ENCODE measurements around the gene SLC18A3. TPM values are rescaled to one million over a fixed set of nuclear protein-coding genes. Genes with fewer than 3 reads are reported as not detected.

SLC18A3 gene
- total and polyA plus RNA-seq, 12 donors: not detected

DNA sequence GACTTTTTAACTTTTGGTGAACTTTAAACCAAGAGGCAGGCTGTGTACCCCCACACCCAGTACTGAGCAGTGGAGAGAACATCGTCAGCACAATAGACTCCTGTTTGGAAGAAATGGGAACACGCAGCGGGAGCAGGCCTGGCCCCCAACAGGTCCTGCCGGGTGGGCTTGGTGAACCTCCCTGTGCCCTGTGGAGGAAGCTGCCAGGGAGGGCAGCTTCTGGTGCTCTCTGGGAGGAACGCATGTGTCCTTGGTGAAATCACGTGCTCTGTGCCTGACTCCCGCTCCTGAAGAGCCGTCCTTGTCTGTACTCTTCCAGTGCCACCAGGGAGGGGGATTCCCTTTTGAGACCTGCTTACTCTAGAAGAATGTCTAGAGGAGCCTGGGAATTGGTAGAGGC is 35.3 kb downstream of the SLC18A3 start:
- Histone ChIP-seq H3K9me3 (no peaks in the 10 kb centered on the region), H3K4me3 (no peak overlapping the region), H3K36me3 (no peaks in the 10 kb centered on the region), H3K4me1 (no peaks in the 10 kb centered on the region), H3K27ac (no peak overlapping the region), H3K27me3 (peaks cover 0 to 73% (median 49%) of the 10 kb centered on the region in 7 donors)
- ATAC-seq (no peak), DNase-seq (no peak)
- intact Hi-C loops (cut with DNase I): no loop called here
- 79 to 87% methylated on average over 8 of the region's 8 CpGs for WGBS, 2 donors
- TF ChIP-seq, protein P1, sequence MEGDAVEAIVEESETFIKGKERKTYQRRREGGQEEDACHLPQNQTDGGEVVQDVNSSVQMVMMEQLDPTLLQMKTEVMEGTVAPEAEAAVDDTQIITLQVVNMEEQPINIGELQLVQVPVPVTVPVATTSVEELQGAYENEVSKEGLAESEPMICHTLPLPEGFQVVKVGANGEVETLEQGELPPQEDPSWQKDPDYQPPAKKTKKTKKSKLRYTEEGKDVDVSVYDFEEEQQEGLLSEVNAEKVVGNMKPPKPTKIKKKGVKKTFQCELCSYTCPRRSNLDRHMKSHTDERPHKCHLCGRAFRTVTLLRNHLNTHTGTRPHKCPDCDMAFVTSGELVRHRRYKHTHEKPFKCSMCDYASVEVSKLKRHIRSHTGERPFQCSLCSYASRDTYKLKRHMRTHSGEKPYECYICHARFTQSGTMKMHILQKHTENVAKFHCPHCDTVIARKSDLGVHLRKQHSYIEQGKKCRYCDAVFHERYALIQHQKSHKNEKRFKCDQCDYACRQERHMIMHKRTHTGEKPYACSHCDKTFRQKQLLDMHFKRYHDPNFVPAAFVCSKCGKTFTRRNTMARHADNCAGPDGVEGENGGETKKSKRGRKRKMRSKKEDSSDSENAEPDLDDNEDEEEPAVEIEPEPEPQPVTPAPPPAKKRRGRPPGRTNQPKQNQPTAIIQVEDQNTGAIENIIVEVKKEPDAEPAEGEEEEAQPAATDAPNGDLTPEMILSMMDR (IDR thresholded peaks at IDR 0.05): no peak

DNA sequence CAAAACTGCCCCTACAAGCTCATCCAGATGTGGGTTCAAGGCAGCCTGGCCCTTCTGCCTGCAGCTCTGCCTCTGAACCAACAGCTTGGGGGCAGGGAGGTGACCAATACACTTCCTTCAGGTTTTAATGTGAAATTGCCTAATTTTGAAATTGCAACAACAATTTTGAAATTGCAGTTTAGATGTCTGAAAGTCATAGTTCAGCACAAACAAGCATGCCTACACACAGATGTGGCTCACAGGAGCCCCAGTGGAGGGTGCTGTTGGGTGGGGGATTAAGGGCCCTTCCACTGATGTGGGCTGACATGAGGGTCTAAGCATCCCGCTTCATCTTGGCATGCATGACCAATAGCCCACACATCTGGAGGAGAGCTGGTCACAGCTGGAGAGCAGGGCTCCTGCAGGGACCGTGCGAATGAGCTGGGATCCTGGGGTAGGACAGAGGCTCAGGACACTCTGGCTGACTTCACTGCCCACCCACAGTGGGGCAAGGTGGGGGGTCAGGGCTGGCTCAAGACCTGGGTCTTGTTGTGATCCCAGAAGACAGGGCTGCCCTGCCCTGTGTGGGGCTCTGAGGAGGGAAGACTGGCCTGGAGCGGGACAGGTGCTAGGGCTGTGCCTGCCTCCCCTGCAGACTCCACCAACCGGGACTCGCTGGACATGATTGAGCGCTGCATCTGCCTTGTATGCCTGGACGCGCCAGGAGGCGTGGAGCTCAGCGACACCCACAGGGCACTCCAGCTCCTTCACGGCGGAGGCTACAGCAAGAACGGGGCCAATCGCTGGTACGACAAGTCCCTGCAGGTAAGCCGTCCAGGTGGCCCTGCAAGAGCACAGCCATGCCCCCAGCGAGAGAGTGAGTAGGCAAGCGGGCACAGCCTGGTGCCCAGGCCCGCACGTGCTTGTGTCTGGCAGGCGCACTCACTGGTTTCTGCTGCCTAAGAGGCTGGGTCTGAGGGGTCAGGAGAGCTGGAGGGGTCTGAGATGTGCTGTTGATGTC is 36.1 kb downstream of the SLC18A3 start:
- TF ChIP-seq, protein P1 (IDR thresholded peaks at IDR 0.05): no peak
- 86% methylated on average over 22 of the region's 22 CpGs for WGBS, 2 donors
- no peak for ATAC-seq
- Histone ChIP-seq H3K36me3 (no peaks in the 10 kb centered on the region), H3K4me1 (no peaks in the 10 kb centered on the region), H3K9me3 (no peaks in the 10 kb centered on the region), H3K4me3 (no peak overlapping the region), H3K27me3 (peaks cover 0 to 73% (median 46%) of the 10 kb centered on the region in 7 donors), H3K27ac (no peak overlapping the region)
- no peak for DNase-seq
- intact Hi-C loops (cut with DNase I): no loop called here

DNA sequence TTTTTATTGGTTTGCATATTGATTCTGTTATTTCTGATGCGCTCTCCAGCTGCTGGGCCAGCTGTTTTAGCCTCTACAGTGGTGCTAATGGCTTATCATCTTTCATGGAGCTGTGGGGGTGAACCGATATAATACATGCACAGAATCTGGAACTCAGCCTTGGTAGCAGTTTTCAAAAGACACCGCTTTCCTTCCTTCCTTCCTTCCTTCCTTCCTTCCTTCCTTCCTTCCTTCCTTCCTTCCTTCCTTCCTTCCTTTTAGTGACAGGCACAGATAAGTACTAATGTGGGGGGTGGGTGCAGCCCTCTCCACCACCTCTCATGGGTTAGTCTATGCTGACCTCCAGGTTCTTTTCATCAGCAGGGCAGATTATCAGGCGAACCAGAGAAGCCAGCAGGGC is 37.4 kb downstream of the SLC18A3 start:
- 70 to 76% methylated on average over 4 of the region's 4 CpGs for whole genome bisulfite sequencing, 2 donors
- H3K4me1 ChIP-seq: no peaks in the 10 kb centered on the region
- H3K27me3 ChIP-seq: peaks cover 0 to 79% (median 41%) of the 10 kb centered on the region in 7 donors
- intact Hi-C loops (cut with DNase I): no loop called here
- no peak for ATAC-seq
- no peak overlapping the region for H3K27ac ChIP-seq
- H3K36me3 ChIP-seq: no peaks in the 10 kb centered on the region
- no peaks in the 10 kb centered on the region for H3K9me3 ChIP-seq
- no peak for DNase-seq
- TF ChIP-seq, protein P1 (IDR thresholded peaks at IDR 0.05): no peak
- no peak overlapping the region for H3K4me3 ChIP-seq

DNA sequence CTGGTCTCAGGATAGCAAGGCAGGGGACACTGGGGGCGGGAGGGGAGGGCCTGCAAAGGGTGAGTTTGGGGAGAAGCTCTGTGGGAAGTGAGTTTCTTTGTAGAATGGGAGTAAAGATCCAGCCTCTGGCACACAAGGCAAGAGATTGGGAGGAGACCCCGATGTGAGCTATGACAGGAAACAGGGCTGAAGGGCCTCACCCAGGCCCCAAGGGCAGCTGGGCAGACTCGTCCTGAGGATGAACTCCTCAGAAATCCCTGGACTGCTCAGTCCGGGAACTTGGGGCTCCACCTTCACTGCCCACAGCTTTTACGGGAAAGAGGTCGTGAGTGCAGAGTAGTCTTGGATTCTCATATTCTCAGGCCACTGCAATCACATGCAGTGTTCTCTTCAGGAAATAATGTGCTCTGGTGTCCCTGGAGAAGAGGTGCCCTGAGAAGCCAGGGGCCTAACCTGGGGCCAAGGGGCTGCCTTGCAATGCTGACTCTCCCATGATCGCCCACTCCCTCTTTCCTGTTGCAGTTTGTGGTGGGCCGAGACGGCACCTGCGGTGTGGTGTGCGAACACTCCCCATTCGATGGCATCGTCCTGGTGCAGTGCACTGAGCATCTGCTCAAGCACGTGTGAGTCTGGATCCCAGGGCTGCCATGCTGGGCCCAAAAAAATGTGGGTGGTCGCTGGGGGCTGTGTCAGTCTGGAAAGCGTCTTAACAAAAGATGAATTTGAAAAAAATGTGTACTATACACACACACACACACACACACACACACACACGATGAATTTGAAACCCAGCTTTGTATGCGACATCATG is 38.1 kb downstream of the SLC18A3 start:
- ATAC-seq (no peak), DNase-seq (no peak)
- intact Hi-C loops (cut with DNase I): no loop called here
- TF ChIP-seq, protein P1 (IDR thresholded peaks at IDR 0.05): no peak
- 74% methylated on average over 18 of the region's 18 CpGs for WGBS, 2 donors
- H3K27me3 ChIP-seq: peaks cover 0 to 80% (median 40%) of the 10 kb centered on the region in 7 donors
- H3K36me3 ChIP-seq: no peaks in the 10 kb centered on the region
- no peak overlapping the region for H3K27ac ChIP-seq
- no peaks in the 10 kb centered on the region for H3K4me1 ChIP-seq
- H3K9me3 ChIP-seq: no peaks in the 10 kb centered on the region
- no peak overlapping the region for H3K4me3 ChIP-seq
